K562 (cell line): ENCODE data around the gene LINC00305.

ENCODE experiments used
- CTCF ChIP-seq, 3 experiments: IDR thresholded peaks in 2 of 3; conservative IDR thresholded peaks in 1 of 3; 2 replicates each; pipeline ENCODE4 v1.5.1; 2011 to 2012; ENCODE audit warnings: low read length in 3 of 3, mild to moderate bottlenecking in 3 of 3, control low read depth in 2 of 3, improper control_type of control experiment in 1 of 3, inconsistent platforms in 1 of 3, low read depth in 1 of 3, mixed read lengths in 1 of 3, moderate library complexity in 1 of 3; ENCODE audit not compliant: insufficient read depth in 2 of 3
- ETS1 ChIP-seq: conservative IDR thresholded peaks from 2 replicates; pipeline ENCODE4 v1.6.1; 2011; ENCODE audit warnings: low read depth, mild to moderate bottlenecking, low read length; ENCODE audit not compliant: control insufficient read depth
- TAF1 ChIP-seq: IDR thresholded peaks from 2 replicates; pipeline ENCODE4 v1.6.1; 2011; ENCODE audit warnings: mild to moderate bottlenecking, low read length, moderate library complexity; ENCODE audit not compliant: insufficient read depth, control insufficient read depth, severe bottlenecking; ENCODE audit errors: extremely low read depth
- ZNF253 ChIP-seq: fragments of 250-450 bp; sonication (Bioruptor Pico); conservative IDR thresholded peaks from 2 replicates; pipeline ENCODE4 v1.6.1; 2021; ENCODE audit warnings: mild to moderate bottlenecking

- TF ChIP-seq ZNF253 (no peak), ETS1 (no peak), TAF1 (no peak), CTCF (IDR thresholded peaks at IDR 0.05 in 2 of 3, conservative IDR thresholded peaks at IDR 0.05 in 1 of 3; ENCODE audit: insufficient read depth in 2 of 3, low read depth in 1 of 3, low read length in 3 of 3) (no peak)
These were observed 116.6 kb downstream of the LINC00305 start for GRCh38 chr18:64032312-64032711.
